Tibial nerve (tissue), 4 donors: ENCODE measurements around the gene PTPRT. TPM values are rescaled to one million over a fixed set of nuclear protein-coding genes. Genes with fewer than 3 reads are reported as not detected.

Source experiments
- DNase-seq, 2 donors: peaks; one replicate each; pipeline ENCODE4 v3.0.0-alpha.2; 2019; ENCODE audit warnings: low spot score in 2 of 2
- H3K27ac ChIP-seq, 4 donors: fragments of 200-600 bp; sonication (generic) in 3 of 4; one replicate each; pipeline ENCODE4 v1.5.1; 2017 to 2019; ENCODE audit warnings: mild to moderate bottlenecking in 1 of 4
- H3K27me3 ChIP-seq, 2 donors: fragments of 200-600 bp; sonication (generic) in 1 of 2; one replicate each; pipeline versions ENCODE4 v1.5.1 to v1.6.0; 2017 to 2019
- H3K36me3 ChIP-seq, 3 donors: fragments of 200-600 bp; sonication (generic); one replicate each; pipeline ENCODE4 v1.5.1; 2018 to 2019
- H3K4me1 ChIP-seq, 4 donors: fragments of 200-600 bp; sonication (generic) in 3 of 4; one replicate each; pipeline ENCODE4 v1.5.1; 2017 to 2019
- H3K4me3 ChIP-seq, 4 donors: fragments of 200-600 bp; sonication (generic) in 3 of 4; one replicate each; pipeline ENCODE4 v1.5.1; 2017 to 2019; ENCODE audit warnings: mild to moderate bottlenecking in 1 of 4, moderate library complexity in 1 of 4
- H3K9me3 ChIP-seq, 4 donors: fragments of 200-600 bp; sonication (generic) in 3 of 4; one replicate each; pipeline ENCODE4 v1.5.1; 2017 to 2019
- EP300 ChIP-seq, 2 donors: sonication (generic); formaldehyde crosslinking; IDR thresholded peaks; one replicate each; pipeline ENCODE4 v1.6.1; 2017; ENCODE audit warnings: antibody characterized with exemption in 2 of 2, mild to moderate bottlenecking in 1 of 2
- POLR2A ChIP-seq, 2 donors: fragments of 450-650 bp; IDR thresholded peaks; one replicate each; pipeline ENCODE4 v1.6.1; 2017; ENCODE audit warnings: antibody characterized with exemption in 2 of 2, mild to moderate bottlenecking in 2 of 2, moderate library complexity in 2 of 2
- WGBS, 2 donors: methylation state at CpG; one replicate each; pipeline ENCODE4 v1.1.5; 2018; 5-methylcytosine and 5-hydroxymethylcytosine counted together
- total RNA-seq, 4 donors: library from RNA; depleted of rRNA; stranded (reverse); fragments of >200 nt; gene quantifications; one replicate each; pipeline ENCODE4 v1.1.0, GENCODE V29; 2016
- TF ChIP-seq, protein P1 (sequence below), 5 experiments: fragments of 200-600 bp in 3 of 5; fragments of 450-650 bp in 2 of 5; sonication (generic) in 3 of 5; IDR thresholded peaks; one replicate each; pipeline ENCODE4 v1.5.1; 2016 to 2019; ENCODE audit warnings: antibody characterized with exemption in 5 of 5, mild to moderate bottlenecking in 3 of 5, moderate library complexity in 2 of 5

The PTPRT gene
- total RNA-seq, 4 donors from 2014 or later: under 0.01 TPM; not detected in 3

DNA sequence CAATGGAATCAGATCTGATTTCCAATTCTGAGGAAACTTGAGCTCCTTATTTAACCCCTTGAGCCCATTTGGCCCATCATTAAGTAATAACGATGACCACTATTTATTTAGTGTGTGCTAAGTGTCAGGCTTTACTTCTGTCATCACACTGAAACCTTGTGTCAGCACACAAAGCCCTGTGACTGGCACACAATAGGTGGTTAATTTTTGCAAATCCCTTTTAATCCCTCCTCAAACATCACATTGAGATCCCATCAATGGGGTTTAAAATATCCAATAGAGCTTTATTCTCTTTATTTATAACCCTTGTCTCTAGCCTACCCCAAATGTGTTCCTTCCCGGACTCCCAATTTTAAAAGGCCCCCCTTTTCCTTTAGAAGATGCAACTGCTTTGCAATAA lies 914.7 kb downstream of the PTPRT start:
- H3K27ac ChIP-seq: no peak overlapping the region
- no peaks in the 10 kb centered on the region for H3K9me3 ChIP-seq
- no peak overlapping the region for H3K4me3 ChIP-seq
- H3K27me3 ChIP-seq: no peaks in the 10 kb centered on the region
- no peak for TF ChIP-seq EP300 (IDR thresholded peaks at IDR 0.05)
- no peaks in the 10 kb centered on the region for H3K36me3 ChIP-seq
- no peak for DNase-seq
- WGBS, 2 donors: 50 to 78% methylated on average over 2 of the region's 2 CpGs
- H3K4me1 ChIP-seq: no peaks in the 10 kb centered on the region

DNA sequence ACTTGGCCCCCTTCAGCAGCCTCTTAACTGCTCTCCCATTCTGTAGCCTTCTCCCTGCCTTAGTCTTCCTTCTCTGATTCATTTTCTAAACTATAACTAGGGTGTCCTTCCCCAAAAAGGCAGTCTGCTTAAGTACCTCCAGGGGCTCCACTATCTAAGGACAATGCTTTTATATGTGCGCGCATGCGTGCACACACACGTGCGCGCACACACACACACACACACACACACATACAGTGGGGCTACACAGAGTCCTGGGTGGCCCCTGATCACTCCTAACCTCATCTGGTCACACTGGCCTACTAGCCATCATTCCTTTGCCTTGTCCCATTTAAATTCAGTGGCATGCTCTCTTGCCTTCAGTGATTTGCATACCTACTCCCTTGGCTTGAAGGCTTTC lies 917.2 kb downstream of the PTPRT start:
- 94 to 95% methylated on average over 6 of the region's 6 CpGs for WGBS, 2 donors
- DNase-seq: no peak
- no peaks in the 10 kb centered on the region for H3K4me1 ChIP-seq
- no peaks in the 10 kb centered on the region for H3K9me3 ChIP-seq
- H3K4me3 ChIP-seq: no peak overlapping the region
- TF ChIP-seq EP300 (IDR thresholded peaks at IDR 0.05) (no peak), POLR2A (IDR thresholded peaks at IDR 0.05) (no peak)
- TF ChIP-seq, protein P1, sequence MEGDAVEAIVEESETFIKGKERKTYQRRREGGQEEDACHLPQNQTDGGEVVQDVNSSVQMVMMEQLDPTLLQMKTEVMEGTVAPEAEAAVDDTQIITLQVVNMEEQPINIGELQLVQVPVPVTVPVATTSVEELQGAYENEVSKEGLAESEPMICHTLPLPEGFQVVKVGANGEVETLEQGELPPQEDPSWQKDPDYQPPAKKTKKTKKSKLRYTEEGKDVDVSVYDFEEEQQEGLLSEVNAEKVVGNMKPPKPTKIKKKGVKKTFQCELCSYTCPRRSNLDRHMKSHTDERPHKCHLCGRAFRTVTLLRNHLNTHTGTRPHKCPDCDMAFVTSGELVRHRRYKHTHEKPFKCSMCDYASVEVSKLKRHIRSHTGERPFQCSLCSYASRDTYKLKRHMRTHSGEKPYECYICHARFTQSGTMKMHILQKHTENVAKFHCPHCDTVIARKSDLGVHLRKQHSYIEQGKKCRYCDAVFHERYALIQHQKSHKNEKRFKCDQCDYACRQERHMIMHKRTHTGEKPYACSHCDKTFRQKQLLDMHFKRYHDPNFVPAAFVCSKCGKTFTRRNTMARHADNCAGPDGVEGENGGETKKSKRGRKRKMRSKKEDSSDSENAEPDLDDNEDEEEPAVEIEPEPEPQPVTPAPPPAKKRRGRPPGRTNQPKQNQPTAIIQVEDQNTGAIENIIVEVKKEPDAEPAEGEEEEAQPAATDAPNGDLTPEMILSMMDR (IDR thresholded peaks at IDR 0.05): no peak
- H3K27me3 ChIP-seq: no peaks in the 10 kb centered on the region
- no peaks in the 10 kb centered on the region for H3K36me3 ChIP-seq
- no peak overlapping the region for H3K27ac ChIP-seq

DNA sequence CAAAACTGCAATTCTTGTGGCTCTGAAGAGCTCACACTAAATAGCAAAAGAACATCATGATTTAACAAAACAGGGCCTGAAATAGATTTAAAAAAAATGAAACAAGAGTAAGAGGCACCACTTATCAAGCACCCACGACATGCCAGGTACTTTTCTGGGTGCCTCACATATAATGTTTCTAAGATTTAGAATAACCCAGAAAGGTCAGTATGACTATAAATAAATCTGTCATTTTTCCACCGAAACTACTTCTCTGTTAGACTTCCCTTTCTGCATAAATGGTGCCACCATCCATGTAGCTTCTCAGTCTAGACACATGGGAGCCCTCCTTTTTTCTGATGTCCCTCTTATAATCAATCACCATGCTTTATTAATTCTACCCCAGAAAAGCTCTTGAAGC lies 919.2 kb downstream of the PTPRT start:
- H3K36me3 ChIP-seq: no peaks in the 10 kb centered on the region
- no peaks in the 10 kb centered on the region for H3K27me3 ChIP-seq
- no peaks in the 10 kb centered on the region for H3K4me1 ChIP-seq
- 55 to 61% methylated on average over 2 of the region's 2 CpGs for WGBS, 2 donors
- no peak overlapping the region for H3K4me3 ChIP-seq
- no peak overlapping the region for H3K27ac ChIP-seq
- no peak for TF ChIP-seq EP300 (IDR thresholded peaks at IDR 0.05)
- TF ChIP-seq, protein P1 (IDR thresholded peaks at IDR 0.05): no peak
- no peaks in the 10 kb centered on the region for H3K9me3 ChIP-seq
- no peak for DNase-seq

DNA sequence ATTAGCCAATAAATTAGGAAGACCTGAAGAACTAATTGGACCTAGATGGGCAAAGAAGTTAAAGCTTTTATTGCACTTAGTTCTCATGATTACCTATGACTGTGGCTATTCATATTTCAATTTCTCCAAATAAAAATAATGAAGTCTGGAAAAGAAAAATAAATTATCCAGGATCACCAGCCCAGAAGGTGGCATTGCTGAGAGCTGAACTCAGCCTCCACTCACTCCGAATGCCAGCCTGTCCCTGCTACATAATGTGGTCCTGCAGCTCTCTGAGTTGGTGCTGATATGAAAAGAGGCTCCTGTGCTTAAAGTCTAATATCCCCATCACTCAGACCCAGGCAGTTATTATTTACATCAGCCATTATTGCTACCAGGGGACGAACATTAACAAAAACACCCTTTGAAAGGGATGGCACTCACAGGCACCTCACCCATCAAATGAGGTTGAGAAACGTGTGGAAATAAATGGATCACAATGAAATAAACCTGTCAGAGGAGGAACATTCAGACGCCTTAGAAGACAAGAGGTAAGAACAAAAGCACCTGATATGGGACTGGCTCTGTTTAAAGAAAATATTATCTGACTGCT lies 921.8 kb downstream of the PTPRT start:
- no peaks in the 10 kb centered on the region for H3K36me3 ChIP-seq
- H3K4me3 ChIP-seq: no peak overlapping the region
- no peak for DNase-seq
- H3K4me1 ChIP-seq: no peaks in the 10 kb centered on the region
- 59 to 68% methylated on average over 4 of the region's 4 CpGs for WGBS, 2 donors
- TF ChIP-seq, protein P1 (IDR thresholded peaks at IDR 0.05): no peak
- no peak for TF ChIP-seq POLR2A (IDR thresholded peaks at IDR 0.05)
- TF ChIP-seq EP300 (IDR thresholded peaks at IDR 0.05): no peak
- H3K27ac ChIP-seq: no peak overlapping the region
- no peaks in the 10 kb centered on the region for H3K27me3 ChIP-seq
- H3K9me3 ChIP-seq: no peaks in the 10 kb centered on the region

DNA sequence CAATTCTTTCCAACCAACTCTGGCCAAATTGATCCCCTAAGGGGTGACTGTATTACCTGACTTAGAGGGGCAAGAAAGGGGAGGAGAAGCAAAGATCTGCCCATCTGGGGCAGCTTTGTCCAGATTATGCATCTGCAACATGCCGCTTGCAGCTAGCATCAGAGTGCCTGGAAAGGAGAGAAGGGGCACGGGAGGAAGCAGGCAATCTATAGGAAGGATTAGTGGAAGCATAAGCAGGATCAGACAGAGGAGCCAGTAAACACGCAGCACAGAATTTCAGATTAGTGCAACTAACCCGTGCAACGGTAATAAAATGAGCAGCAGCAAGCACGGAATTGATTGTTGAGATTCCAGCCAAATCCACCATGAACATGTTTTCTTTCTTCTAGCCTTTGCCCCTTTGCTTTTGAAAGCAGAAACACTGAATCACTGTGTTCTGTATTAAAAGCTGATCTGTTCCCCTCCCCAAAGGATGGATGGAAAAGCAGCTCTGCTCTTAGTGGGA lies 927.9 kb downstream of the PTPRT start:
- Histone ChIP-seq H3K4me3 (no peak overlapping the region), H3K27ac (no peak overlapping the region), H3K9me3 (no peaks in the 10 kb centered on the region), H3K27me3 (no peaks in the 10 kb centered on the region), H3K4me1 (peaks cover 0 to 5% (median 0%) of the 10 kb centered on the region in 4 donors), H3K36me3 (no peaks in the 10 kb centered on the region)
- WGBS, 2 donors: 32 to 46% methylated on average over 6 of the region's 6 CpGs
- no peak for DNase-seq
- TF ChIP-seq EP300 (IDR thresholded peaks at IDR 0.05) (no peak), POLR2A (IDR thresholded peaks at IDR 0.05) (no peak)
- TF ChIP-seq, protein P1 (IDR thresholded peaks at IDR 0.05): no peak
